ENCODE results near the gene SPATA13.

Gene SPATA13

GRCh38 chr13:24244802-24245201 is 84.3 kb downstream of the SPATA13 start:
- no peaks in the 10 kb centered on the region for H3K27me3 ChIP-seq (ENCODE audit: insufficient read depth, low read length, poor library complexity)
- no peak for ATAC-seq (ENCODE audit: insufficient read depth, low read depth)
- H2AFZ ChIP-seq (ENCODE audit: low read depth, low read length): no peak overlapping the region
- no peaks in the 10 kb centered on the region for H3K79me2 ChIP-seq (ENCODE audit: insufficient read depth, low read length)
- H3K27ac ChIP-seq (ENCODE audit: low read length): no peak overlapping the region
- 0 out of 2 replicates have a peak, but pooled peaks cover 4% of the 10 kb centered on the region for H4K20me1 ChIP-seq (ENCODE audit: insufficient read depth, low read length)
- H3K4me1 ChIP-seq (ENCODE audit: insufficient read depth, low read length): no peaks in the 10 kb centered on the region
- no peak overlapping the region for H3K4me2 ChIP-seq (ENCODE audit: insufficient read depth, low read length)
- no peak overlapping the region for H3K4me3 ChIP-seq (ENCODE audit: low read depth in 1 of 2, low read length in 2 of 2)
- no peak for DNase-seq
- H3K9ac ChIP-seq (ENCODE audit: low read depth, low read length): no peak overlapping the region
- TF ChIP-seq EZH2 (IDR thresholded peaks at IDR 0.05; ENCODE audit: borderline replicate concordance, low read depth, low read length, severe bottlenecking) (no peak), CTCF (IDR thresholded peaks at IDR 0.05; ENCODE audit: borderline replicate concordance, extremely low read depth, low read length, poor library complexity, severe bottlenecking) (no peak)
- H3K36me3 ChIP-seq (ENCODE audit: insufficient read depth, low read length): no peaks in the 10 kb centered on the region
- no peaks in the 10 kb centered on the region for H3K9me3 ChIP-seq (ENCODE audit: insufficient read depth, low read length, severe bottlenecking)

GRCh38 chr13:24247016-24247415 is 86.5 kb downstream of the SPATA13 start:
- DNase-seq (no peak), ATAC-seq (ENCODE audit: insufficient read depth, low read depth) (no peak)
- TF ChIP-seq CTCF (IDR thresholded peaks at IDR 0.05; ENCODE audit: borderline replicate concordance, extremely low read depth, low read length, poor library complexity, severe bottlenecking): no peak
- TF ChIP-seq EZH2 (IDR thresholded peaks at IDR 0.05; ENCODE audit: borderline replicate concordance, low read depth, low read length, severe bottlenecking): no peak
- H3K27me3 ChIP-seq (ENCODE audit: insufficient read depth, low read length, poor library complexity): no peaks in the 10 kb centered on the region
- no peak overlapping the region for H2AFZ ChIP-seq (ENCODE audit: low read depth, low read length)
- no peak overlapping the region for H3K27ac ChIP-seq (ENCODE audit: low read length)
- H4K20me1 ChIP-seq (ENCODE audit: insufficient read depth, low read length): no peaks in the 10 kb centered on the region
- H3K4me2 ChIP-seq (ENCODE audit: insufficient read depth, low read length): no peak overlapping the region
- no peaks in the 10 kb centered on the region for H3K9me3 ChIP-seq (ENCODE audit: insufficient read depth, low read length, severe bottlenecking)
- H3K79me2 ChIP-seq (ENCODE audit: insufficient read depth, low read length): no peaks in the 10 kb centered on the region
- no peaks in the 10 kb centered on the region for H3K4me1 ChIP-seq (ENCODE audit: insufficient read depth, low read length)
- H3K9ac ChIP-seq (ENCODE audit: low read depth, low read length): no peak overlapping the region
- H3K4me3 ChIP-seq (ENCODE audit: low read depth in 1 of 2, low read length in 2 of 2): no peak overlapping the region
- H3K36me3 ChIP-seq (ENCODE audit: insufficient read depth, low read length): peaks cover 10% of the 10 kb centered on the region; the same call in 1 of the 2 replicates

GRCh38 chr13:24249624-24250023 is 89.1 kb downstream of the SPATA13 start:
- H3K4me2 ChIP-seq (ENCODE audit: insufficient read depth, low read length): no peak overlapping the region
- H3K79me2 ChIP-seq (ENCODE audit: insufficient read depth, low read length): no peaks in the 10 kb centered on the region
- no peaks in the 10 kb centered on the region for H3K27me3 ChIP-seq (ENCODE audit: insufficient read depth, low read length, poor library complexity)
- H3K9me3 ChIP-seq (ENCODE audit: insufficient read depth, low read length, severe bottlenecking): no peaks in the 10 kb centered on the region
- no peak overlapping the region for H2AFZ ChIP-seq (ENCODE audit: low read depth, low read length)
- DNase-seq (no peak), ATAC-seq (ENCODE audit: insufficient read depth, low read depth) (no peak)
- no peak overlapping the region for H3K9ac ChIP-seq (ENCODE audit: low read depth, low read length)
- TF ChIP-seq CTCF (IDR thresholded peaks at IDR 0.05; ENCODE audit: borderline replicate concordance, extremely low read depth, low read length, poor library complexity, severe bottlenecking) (no peak), EZH2 (IDR thresholded peaks at IDR 0.05; ENCODE audit: borderline replicate concordance, low read depth, low read length, severe bottlenecking) (no peak)
- peaks cover 14% of the 10 kb centered on the region; the same call in 1 of the 2 replicates for H3K36me3 ChIP-seq (ENCODE audit: insufficient read depth, low read length)
- H3K4me3 ChIP-seq (ENCODE audit: low read depth in 1 of 2, low read length in 2 of 2): no peak overlapping the region
- H3K4me1 ChIP-seq (ENCODE audit: insufficient read depth, low read length): no peaks in the 10 kb centered on the region
- no peaks in the 10 kb centered on the region for H4K20me1 ChIP-seq (ENCODE audit: insufficient read depth, low read length)
- no peak overlapping the region for H3K27ac ChIP-seq (ENCODE audit: low read length)

All from DND-41 (cell line).